ENCODE data around the gene B4GAT1. TPM values are rescaled to one million over a fixed set of nuclear protein-coding genes. Genes with fewer than 3 reads are reported as not detected.
"Not testable (repeated sequence)": the region's sequence is repeated elsewhere in the genome, so short reads cannot be mapped to it uniquely, and the experiment has no call there.

The B4GAT1 gene
- total RNA-seq, 1 donor from 2014 or later = 36.7 TPM

DNA sequence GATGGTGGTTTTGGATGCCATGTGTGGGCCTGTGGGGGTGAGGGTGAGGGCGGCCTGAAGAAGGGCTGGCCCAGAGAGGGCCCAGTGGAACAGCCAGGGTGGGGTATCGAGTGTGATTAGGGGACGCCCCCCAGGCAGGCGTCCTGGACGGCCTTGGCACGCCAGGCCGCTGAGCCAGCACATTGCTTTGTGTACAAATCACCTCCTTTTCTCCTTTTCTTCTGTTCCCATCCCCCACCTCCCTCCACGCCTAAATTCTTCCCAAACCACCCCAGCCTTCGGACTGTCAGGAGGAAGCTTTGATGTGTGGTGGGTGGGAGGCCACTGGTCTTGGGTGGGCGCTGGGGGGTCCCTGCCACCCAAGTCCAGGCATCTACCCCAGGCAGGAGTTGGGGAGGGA, 22.8 kb downstream of the B4GAT1 start:
- DNase-seq (ENCODE audit: low read depth, low spot score) = no peak

GRCh38 chr11:66323684-66324083, 23.7 kb downstream of the B4GAT1 start:
- DNase-seq (ENCODE audit: low read depth, low spot score) = no peak

GRCh38 chr11:66322732-66323427, 24.5 kb downstream of the B4GAT1 start:
- no peak for DNase-seq (ENCODE audit: low read depth, low spot score)

- DNase-seq (ENCODE audit: low read depth, low spot score) = no peak
Measured at GRCh38 chr11:66321606-66322005, 25.8 kb downstream of the B4GAT1 start.

- DNase-seq (ENCODE audit: low read depth, low spot score) = not testable (repeated sequence)
Measured at GRCh38 chr11:66320748-66321147, 26.7 kb downstream of the B4GAT1 start.

GRCh38 chr11:66320289-66320688, 27.1 kb downstream of the B4GAT1 start:
- not testable (repeated sequence) for DNase-seq (ENCODE audit: low read depth, low spot score)

DNA sequence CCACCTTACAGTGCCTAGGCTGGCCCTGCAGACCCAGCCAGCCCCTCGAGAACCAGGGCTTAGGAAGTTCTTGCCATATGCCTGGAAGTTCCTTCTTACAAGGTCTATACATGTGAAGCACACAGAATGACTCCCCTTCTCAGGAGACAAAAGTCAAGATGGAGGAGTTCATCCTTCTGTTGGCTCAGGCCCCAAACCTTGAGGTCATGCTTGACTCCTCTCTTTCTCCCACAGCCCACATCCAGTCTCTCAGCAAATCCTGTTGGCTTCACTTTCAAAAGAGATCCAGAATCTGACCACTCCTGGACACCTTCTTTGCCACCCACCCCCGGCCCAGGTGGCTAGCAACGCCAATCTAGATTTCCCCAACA, 28.8 kb downstream of the B4GAT1 start:
- DNase-seq (ENCODE audit: low read depth, low spot score) = no peak

- DNase-seq (ENCODE audit: low read depth, low spot score) = no peak
Measured at GRCh38 chr11:66317723-66318599, 29.5 kb downstream of the B4GAT1 start.

DNA sequence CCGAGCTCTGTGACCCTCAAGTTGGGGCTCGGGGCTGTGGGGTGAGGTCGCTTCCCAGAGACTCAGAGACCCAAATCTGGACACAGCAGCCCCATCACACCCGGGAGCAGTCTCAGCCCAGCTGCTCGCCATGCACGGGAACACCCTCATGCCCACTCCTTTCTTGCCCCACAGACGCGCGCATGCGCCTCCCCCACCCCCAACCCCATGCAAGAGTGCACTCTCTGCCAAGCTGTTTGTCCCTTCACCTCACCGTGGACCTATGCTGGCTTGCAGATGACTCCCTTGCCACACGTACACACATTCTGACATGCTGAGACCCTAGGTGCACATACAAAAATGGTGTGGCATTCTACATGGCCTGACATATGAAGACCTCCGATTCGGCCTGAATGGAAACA, 30.1 kb downstream of the B4GAT1 start:
- DNase-seq (ENCODE audit: low read depth, low spot score) = no peak

DNA sequence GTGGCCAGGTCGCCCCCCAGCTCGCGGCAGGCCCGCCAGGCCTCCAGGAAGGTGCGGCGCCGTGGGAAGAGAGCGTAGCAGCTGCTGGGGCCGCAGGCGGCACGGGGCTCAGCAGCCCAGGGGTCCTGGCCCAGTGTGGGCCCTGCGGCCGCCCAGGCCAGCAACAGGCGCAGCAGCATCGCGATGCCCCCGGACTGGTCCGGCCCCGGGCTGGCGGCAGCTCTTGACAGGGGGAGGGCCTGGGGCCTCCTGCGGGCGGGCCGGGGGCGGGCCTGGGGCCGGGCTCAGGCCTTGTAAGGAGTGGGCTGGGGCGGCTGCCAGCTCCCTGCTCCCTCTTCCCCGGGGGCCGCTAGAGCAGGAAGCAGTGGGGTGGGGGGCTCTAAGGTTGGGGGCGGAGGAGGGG, 30.6 kb downstream of the B4GAT1 start, which contains the start of gene CD248:
Gene CD248 (minus strand): TSS at position 196 of the 403 bp plus-strand sequence. CDS start 17 bp downstream, at position 179.
- no peak for DNase-seq (ENCODE audit: low read depth, low spot score)

GRCh38 chr11:66315921-66316811, 31.3 kb downstream of the B4GAT1 start:
- DNase-seq (ENCODE audit: low read depth, low spot score) = no peak

DNA sequence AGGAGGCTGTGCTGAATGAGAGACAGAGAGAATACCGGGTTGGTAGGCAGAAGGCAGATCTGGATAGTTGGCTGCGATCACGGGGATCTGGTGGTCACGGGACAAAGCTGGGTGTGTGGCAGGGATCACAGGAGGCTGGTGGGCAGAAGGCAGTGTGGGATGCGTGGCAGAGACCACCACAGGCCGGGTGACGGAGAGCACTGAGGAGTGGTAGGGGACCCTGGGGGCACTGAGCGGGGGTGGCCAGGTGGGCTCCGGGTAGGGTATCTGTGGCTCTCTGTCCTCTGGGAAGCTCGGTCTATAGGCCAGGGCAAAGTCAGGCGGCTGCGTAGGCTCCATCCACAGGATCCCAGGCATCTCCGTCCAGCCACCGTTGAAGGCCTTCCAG, 31.9 kb downstream of the B4GAT1 start:
- no peak for DNase-seq (ENCODE audit: low read depth, low spot score)

- no peak for DNase-seq (ENCODE audit: low read depth, low spot score)
Measured at GRCh38 chr11:66314561-66315497, 32.6 kb downstream of the B4GAT1 start.

GRCh38 chr11:66314186-66314501, 33.3 kb downstream of the B4GAT1 start:
- DNase-seq (ENCODE audit: low read depth, low spot score) = no peak

GRCh38 chr11:66313321-66314185, 33.9 kb downstream of the B4GAT1 start:
- DNase-seq (ENCODE audit: low read depth, low spot score) = no peak

DNA sequence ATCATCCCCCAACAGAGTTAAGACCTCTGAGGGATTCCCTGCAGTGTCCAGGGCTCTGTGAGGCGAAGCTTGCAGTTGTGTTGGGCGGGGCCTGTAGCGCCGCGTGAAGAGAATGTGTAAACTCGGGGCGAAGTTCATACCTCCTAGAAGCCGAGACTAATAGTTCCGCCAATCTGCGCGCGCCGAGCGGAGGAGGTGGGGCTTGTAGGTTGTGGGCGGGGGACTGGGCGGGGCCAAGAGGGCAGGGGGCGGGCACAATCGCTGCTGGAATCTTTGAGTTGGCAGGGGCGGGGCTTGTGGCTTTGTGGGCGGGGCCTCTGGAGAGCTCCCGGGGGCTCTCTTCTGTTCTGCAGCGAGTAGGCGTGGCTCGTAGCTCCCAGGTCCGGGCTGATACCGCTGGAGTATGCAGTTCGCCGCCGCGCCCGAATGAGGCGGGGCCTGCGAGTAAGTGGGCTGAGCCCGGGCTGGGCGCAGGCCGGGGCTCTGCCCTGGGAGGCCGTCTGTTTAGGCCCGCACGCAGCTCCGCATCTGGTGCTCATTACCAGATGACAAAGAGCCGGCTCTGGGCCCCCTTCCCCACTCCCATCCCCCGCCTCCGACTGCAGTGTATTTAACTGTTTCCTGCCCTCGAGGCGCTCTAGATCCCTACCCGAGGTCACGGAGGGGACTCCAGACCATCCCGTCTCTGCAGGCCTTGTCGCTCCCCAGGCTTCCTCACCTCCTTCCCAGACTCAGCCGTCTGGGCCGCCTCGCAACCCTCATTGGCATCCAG, 34.7 kb downstream of the B4GAT1 start:
- peak; percentile 81 for DNase-seq (ENCODE audit: low read depth, low spot score)

GRCh38 chr11:66311965-66312548, 35.4 kb downstream of the B4GAT1 start:
- peak; percentile 71 for DNase-seq (ENCODE audit: low read depth, low spot score)

DNA sequence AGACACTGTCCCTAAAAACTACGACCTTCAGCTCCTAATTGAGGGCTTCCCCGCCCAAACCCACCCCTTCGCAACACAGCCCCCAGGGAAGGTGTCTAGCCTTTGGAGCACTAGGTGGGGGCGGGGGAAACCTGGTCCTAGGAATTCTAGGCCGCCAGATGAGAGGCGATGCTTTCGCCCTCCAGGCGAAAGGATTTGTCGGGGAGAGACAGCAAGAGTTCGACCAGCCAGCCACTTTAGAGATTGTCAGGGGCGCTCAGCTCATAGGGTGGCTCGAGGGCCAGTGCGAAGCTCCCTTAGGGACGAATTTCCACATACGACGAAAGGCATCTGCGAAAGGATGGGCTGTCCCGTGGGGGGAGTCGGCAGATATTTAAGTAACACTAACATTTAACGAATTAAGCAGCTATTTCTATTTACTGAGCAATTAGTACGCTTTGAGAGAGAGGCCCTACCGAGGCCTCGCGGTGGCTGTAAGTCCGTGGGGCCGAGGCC, 35.9 kb downstream of the B4GAT1 start:
- no peak for DNase-seq (ENCODE audit: low read depth, low spot score)

Measured in pulmonary artery endothelial cell (primary cell).